Measurements from ENCODE around the gene SLCO3A1.
"Not testable (repeated sequence)": the region's sequence is repeated elsewhere in the genome, so short reads cannot be mapped to it uniquely, and the experiment has no call there.

SLCO3A1 gene

GRCh38 chr15:92170897-92171296, 317.4 kb downstream of the SLCO3A1 start:
- DNase-seq = no peak

- DNase-seq = no peak
Measured at GRCh38 chr15:92178911-92179310, 325.4 kb downstream of the SLCO3A1 start.

- DNase-seq = no peak
Measured at GRCh38 chr15:92184142-92184541, 330.6 kb downstream of the SLCO3A1 start.

- no peak for DNase-seq
Measured at GRCh38 chr15:92184679-92185230, 331.2 kb downstream of the SLCO3A1 start.

GRCh38 chr15:92187975-92188374, 334.5 kb downstream of the SLCO3A1 start:
- DNase-seq = no peak

GRCh38 chr15:92189166-92189565, 335.7 kb downstream of the SLCO3A1 start:
- DNase-seq = no peak

- no peak for DNase-seq
Measured at GRCh38 chr15:92195241-92195640, 341.7 kb downstream of the SLCO3A1 start.

GRCh38 chr15:92196342-92196741, 342.8 kb downstream of the SLCO3A1 start:
- DNase-seq = no peak

GRCh38 chr15:92197746-92198145, 344.2 kb downstream of the SLCO3A1 start:
- no peak for DNase-seq

- no peak for DNase-seq
Measured at GRCh38 chr15:92200891-92201290, 347.4 kb downstream of the SLCO3A1 start.

- DNase-seq = no peak
Measured at GRCh38 chr15:92205255-92205739, 351.8 kb downstream of the SLCO3A1 start.

GRCh38 chr15:92207601-92208000, 354.1 kb downstream of the SLCO3A1 start:
- DNase-seq = not testable (repeated sequence)
